A673 (cell line): ENCODE results near the gene ARHGAP24.

ENCODE experiments used
- CTCF ChIP-seq: fragments of 300-800, 200-600 bp; sonication (generic); conservative IDR thresholded peaks from 2 replicates; pipeline ENCODE4 v1.5.1; 2017; ENCODE audit warnings: low read depth, mild to moderate bottlenecking, antibody characterized with exemption, low read length, moderate library complexity, mixed read lengths
- EZH2 ChIP-seq: fragments of 200-600 bp; sonication (generic); IDR thresholded peaks from 2 replicates; pipeline ENCODE4 v1.6.1; 2017; ENCODE audit warnings: borderline replicate concordance, low read depth, mild to moderate bottlenecking, mixed read lengths, antibody characterized with exemption, low read length; ENCODE audit not compliant: poor library complexity, severe bottlenecking

GRCh38 chr4:86038037-86038436 lies 563.1 kb downstream of the ARHGAP24 start:
- TF ChIP-seq CTCF (no peak), EZH2 (no peak)
